Gastrocnemius medialis (tissue), 4 donors: ENCODE results near the gene CARMIL1. TPM values are rescaled to one million over a fixed set of nuclear protein-coding genes. Genes with fewer than 3 reads are reported as not detected.

ENCODE experiments used
- ATAC-seq, 2 donors: fragments of 150-250 bp; one replicate each; pipeline ENCODE4 v1.9.1; 2016
- DNase-seq, 2 donors: peaks; one replicate each; pipeline ENCODE4 v3.0.0-alpha.2; 2019
- H3K27ac ChIP-seq, 4 donors: fragments of 200-600 bp; sonication (generic); 1 replicate in 1 of 4; 2 replicates in 3 of 4; pipeline ENCODE4 v1.5.1; 2016 to 2018; ENCODE audit warnings: mild to moderate bottlenecking in 2 of 4, moderate library complexity in 1 of 4
- H3K27me3 ChIP-seq, 3 donors: fragments of 200-600 bp; sonication (generic) in 2 of 3; 1 replicate in 1 of 3; 2 replicates in 2 of 3; pipeline versions ENCODE4 v1.5.1 to v1.6.0; 2016 to 2019; ENCODE audit warnings: mild to moderate bottlenecking in 1 of 3, moderate library complexity in 1 of 3
- H3K36me3 ChIP-seq, 2 donors: fragments of 200-600 bp; sonication (generic) in 1 of 2; one replicate each; pipeline ENCODE4 v1.5.1; 2017 to 2018
- H3K4me1 ChIP-seq, 2 donors: fragments of 200-600 bp; sonication (generic) in 1 of 2; one replicate each; pipeline ENCODE4 v1.5.1; 2016 to 2017; ENCODE audit warnings: mild to moderate bottlenecking in 2 of 2
- H3K4me3 ChIP-seq, 4 donors: fragments of 200-600 bp; sonication (generic) in 3 of 4; 1 replicate in 1 of 4; 2 replicates in 3 of 4; pipeline ENCODE4 v1.5.1; 2016 to 2019; ENCODE audit warnings: mild to moderate bottlenecking in 2 of 4
- H3K9me3 ChIP-seq, 3 donors: fragments of 200-600 bp; sonication (generic) in 2 of 3; 1 replicate in 1 of 3; 2 replicates in 2 of 3; pipeline ENCODE4 v1.5.1; 2016 to 2019
- POLR2A ChIP-seq, 2 donors: fragments of 450-650 bp; IDR thresholded peaks; one replicate each; pipeline ENCODE4 v1.6.1; 2017; ENCODE audit warnings: antibody characterized with exemption in 2 of 2, mild to moderate bottlenecking in 2 of 2, moderate library complexity in 2 of 2
- in situ Hi-C, 4 donors: fragments of 200-750 bp; cut with MboI; loops; one replicate each; pipeline versions ENCODE4 v1.15.0 to v1.8.0; 2017; ENCODE audit warnings: low sequenced_read_pairs in 4 of 4
- intact Hi-C: fragments of 100-400 bp; cut with DNase I; formaldehyde crosslinking; loops from one replicate; pipeline ENCODE4 v1.15.1; 2023; ENCODE audit warnings: low total_unique reads
- total RNA-seq, 4 donors: library from RNA; depleted of rRNA; stranded (reverse); fragments of >200 nt; gene quantifications; one replicate each; pipeline versions ENCODE4 v1.1.0 to v1.2.3, GENCODE V29; 2016
- TF ChIP-seq, protein P1 (sequence below), 5 experiments: fragments of 450-650 bp in 3 of 5; fragments of 200-600 bp in 2 of 5; sonication (generic) in 2 of 5; IDR thresholded peaks in 4 of 5; conservative IDR thresholded peaks in 1 of 5; 1 replicate in 4 of 5; 2 replicates in 1 of 5; pipeline ENCODE4 v1.5.1; 2016 to 2019; ENCODE audit warnings: antibody characterized with exemption in 5 of 5, mild to moderate bottlenecking in 3 of 5, moderate library complexity in 3 of 5

CARMIL1 gene
- total RNA-seq, 4 donors from 2014 or later, result 0.87 to 2.1 (median 1.7) TPM

DNA sequence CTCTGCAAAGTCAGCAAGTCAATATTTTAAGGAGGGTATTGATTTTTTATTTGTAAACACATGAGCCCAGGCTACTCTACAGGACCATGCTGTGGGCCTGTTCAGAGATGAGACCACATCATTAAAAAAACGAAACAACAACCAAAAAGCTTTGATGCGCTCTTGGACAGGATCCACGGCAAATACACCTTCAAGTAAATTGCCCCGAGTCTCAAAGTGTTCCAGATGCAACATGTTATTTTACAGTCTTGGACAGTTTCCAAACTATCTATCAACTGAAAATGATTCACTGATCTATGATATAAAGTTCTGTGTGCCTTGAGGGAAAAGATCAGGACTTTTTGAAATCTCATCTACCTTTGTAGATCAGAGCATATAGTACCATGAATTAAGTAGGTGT is 25.8 kb upstream of the CARMIL1 start:
- Histone ChIP-seq H3K27ac (no peak overlapping the region), H3K27me3 (no peaks in the 10 kb centered on the region), H3K4me1 (no peaks in the 10 kb centered on the region), H3K9me3 (no peaks in the 10 kb centered on the region), H3K36me3 (no peaks in the 10 kb centered on the region), H3K4me3 (no peak overlapping the region)
- ATAC-seq (no peak), DNase-seq (no peak)
- intact Hi-C loops, result no loop called here
- in situ Hi-C loops, result loop anchor here (25.0 kb wide), 3 partner anchors 234 to 359 kb away; no protein-coding TSS in a partner anchor
- no peak for TF ChIP-seq POLR2A (IDR thresholded peaks at IDR 0.05)
- TF ChIP-seq, protein P1, sequence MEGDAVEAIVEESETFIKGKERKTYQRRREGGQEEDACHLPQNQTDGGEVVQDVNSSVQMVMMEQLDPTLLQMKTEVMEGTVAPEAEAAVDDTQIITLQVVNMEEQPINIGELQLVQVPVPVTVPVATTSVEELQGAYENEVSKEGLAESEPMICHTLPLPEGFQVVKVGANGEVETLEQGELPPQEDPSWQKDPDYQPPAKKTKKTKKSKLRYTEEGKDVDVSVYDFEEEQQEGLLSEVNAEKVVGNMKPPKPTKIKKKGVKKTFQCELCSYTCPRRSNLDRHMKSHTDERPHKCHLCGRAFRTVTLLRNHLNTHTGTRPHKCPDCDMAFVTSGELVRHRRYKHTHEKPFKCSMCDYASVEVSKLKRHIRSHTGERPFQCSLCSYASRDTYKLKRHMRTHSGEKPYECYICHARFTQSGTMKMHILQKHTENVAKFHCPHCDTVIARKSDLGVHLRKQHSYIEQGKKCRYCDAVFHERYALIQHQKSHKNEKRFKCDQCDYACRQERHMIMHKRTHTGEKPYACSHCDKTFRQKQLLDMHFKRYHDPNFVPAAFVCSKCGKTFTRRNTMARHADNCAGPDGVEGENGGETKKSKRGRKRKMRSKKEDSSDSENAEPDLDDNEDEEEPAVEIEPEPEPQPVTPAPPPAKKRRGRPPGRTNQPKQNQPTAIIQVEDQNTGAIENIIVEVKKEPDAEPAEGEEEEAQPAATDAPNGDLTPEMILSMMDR (IDR thresholded peaks at IDR 0.05 in 4 of 5, conservative IDR thresholded peaks at IDR 0.05 in 1 of 5), result no peak

- TF ChIP-seq, protein P1 (IDR thresholded peaks at IDR 0.05 in 4 of 5, conservative IDR thresholded peaks at IDR 0.05 in 1 of 5), result no peak
- TF ChIP-seq POLR2A (IDR thresholded peaks at IDR 0.05), result no peak
- DNase-seq (no peak), ATAC-seq (no peak)
- Histone ChIP-seq H3K36me3 (no peaks in the 10 kb centered on the region), H3K27ac (no peak overlapping the region), H3K4me1 (no peaks in the 10 kb centered on the region), H3K9me3 (no peaks in the 10 kb centered on the region), H3K27me3 (no peaks in the 10 kb centered on the region), H3K4me3 (no peak overlapping the region)
- intact Hi-C loops, result no loop called here
- in situ Hi-C loops, result loop anchor here (25.0 kb wide), 3 partner anchors 233 to 358 kb away; no protein-coding TSS in a partner anchor
These were observed 24.5 kb upstream of the CARMIL1 start for GRCh38 chr6:25254671-25255070.

- H3K4me1 ChIP-seq, result no peaks in the 10 kb centered on the region
- TF ChIP-seq, protein P1 (IDR thresholded peaks at IDR 0.05 in 4 of 5, conservative IDR thresholded peaks at IDR 0.05 in 1 of 5), result no peak
- no peak for TF ChIP-seq POLR2A (IDR thresholded peaks at IDR 0.05)
- no peak overlapping the region for H3K27ac ChIP-seq
- no peak for ATAC-seq
- in situ Hi-C loops (loop anchor here (25.0 kb wide), 3 partner anchors 229 to 354 kb away; no protein-coding TSS in a partner anchor), intact Hi-C loops (no loop called here)
- no peaks in the 10 kb centered on the region for H3K9me3 ChIP-seq
- H3K27me3 ChIP-seq, result no peaks in the 10 kb centered on the region
- H3K4me3 ChIP-seq, result no peak overlapping the region
- DNase-seq, result no peak
- no peaks in the 10 kb centered on the region for H3K36me3 ChIP-seq
These were observed 21.4 kb upstream of the CARMIL1 start for GRCh38 chr6:25257686-25258348.

DNA sequence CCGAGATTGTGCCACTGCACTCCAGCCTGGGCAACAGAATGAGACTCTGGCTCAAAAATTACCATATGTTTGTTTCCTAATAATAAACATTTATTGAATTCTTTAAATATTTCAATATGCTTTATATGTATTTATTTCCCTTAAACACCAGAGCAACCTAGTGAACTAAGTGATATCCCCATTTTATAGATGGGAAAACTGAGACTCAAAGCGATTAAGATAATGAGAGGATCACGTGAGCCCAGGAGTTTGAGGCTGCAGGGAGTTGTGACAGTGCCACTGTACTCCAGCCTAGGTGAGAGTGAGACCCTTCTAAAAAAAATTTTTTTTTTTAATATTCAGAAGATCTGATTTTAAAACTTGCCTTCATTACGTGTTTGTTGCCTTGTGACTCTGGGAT is 19.4 kb upstream of the CARMIL1 start:
- in situ Hi-C loops (loop anchor here (25.0 kb wide), 3 partner anchors 228 to 353 kb away; no protein-coding TSS in a partner anchor), intact Hi-C loops (no loop called here)
- Histone ChIP-seq H3K4me1 (no peaks in the 10 kb centered on the region), H3K36me3 (no peaks in the 10 kb centered on the region), H3K27me3 (no peaks in the 10 kb centered on the region), H3K27ac (no peak overlapping the region), H3K4me3 (no peak overlapping the region), H3K9me3 (no peaks in the 10 kb centered on the region)
- DNase-seq (no peak), ATAC-seq (no peak)
- no peak for TF ChIP-seq POLR2A (IDR thresholded peaks at IDR 0.05)
- TF ChIP-seq, protein P1 (IDR thresholded peaks at IDR 0.05 in 4 of 5, conservative IDR thresholded peaks at IDR 0.05 in 1 of 5), result no peak
